IPS-18c (cell line): ENCODE results near the gene CACNA1B.
"Not testable (repeated sequence)": the region's sequence is repeated elsewhere in the genome, so short reads cannot be mapped to it uniquely, and the experiment has no call there.

ENCODE experiments used
- H3K4me3 ChIP-seq: 2 replicates; pipeline ENCODE4 v1.7.0; 2013; ENCODE audit warnings: low read depth, mild to moderate bottlenecking, low read length, moderate library complexity; ENCODE audit not compliant: insufficient read depth
- H3K9me3 ChIP-seq: one replicate; pipeline ENCODE4 v1.6.1; 2013; ENCODE audit warnings: mild to moderate bottlenecking, low read length, moderate library complexity; ENCODE audit not compliant: control insufficient read depth, insufficient read depth

CACNA1B gene

DNA sequence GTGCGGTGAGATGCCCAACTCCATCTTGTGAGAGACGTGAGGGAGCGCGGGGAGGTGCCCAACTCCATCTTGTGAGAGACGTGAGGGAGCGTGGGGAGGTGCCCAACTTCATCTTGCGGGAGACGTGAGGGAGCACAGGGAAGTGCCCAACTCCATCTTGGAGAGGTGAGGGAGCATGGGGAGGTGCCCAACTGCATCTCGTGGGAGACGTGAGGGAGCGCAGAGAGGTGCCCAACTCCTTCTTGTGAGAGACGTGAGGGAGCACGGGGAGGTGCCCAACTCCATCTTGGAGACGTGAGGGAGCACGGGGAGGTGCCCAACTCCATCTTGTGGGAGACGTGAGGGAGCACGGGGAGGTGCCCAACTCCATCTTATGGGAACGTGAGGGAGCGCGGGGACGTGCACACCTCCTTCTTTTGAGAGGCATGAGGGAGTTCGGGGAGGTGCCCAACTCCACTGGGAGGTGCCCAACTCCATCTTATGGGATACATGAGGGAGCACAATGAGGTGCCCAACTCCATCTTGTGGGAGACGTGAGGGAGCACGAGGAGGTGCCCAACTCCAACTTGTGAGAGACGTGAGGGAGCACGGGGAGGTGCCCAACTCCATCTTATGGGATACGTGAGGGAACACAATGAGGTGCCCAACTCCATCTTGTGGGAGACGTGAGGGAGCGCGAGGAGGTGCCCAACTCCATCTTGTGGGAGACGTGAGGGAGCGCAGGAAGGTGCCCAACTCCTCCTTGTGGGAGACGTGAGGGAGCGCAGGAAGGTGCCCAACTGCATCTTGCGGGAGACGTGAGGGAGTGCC, 235.4 kb downstream of the CACNA1B start:
- Histone ChIP-seq H3K4me3 (no peak overlapping the region), H3K9me3 (peaks cover 4% of the 10 kb centered on the region)

DNA sequence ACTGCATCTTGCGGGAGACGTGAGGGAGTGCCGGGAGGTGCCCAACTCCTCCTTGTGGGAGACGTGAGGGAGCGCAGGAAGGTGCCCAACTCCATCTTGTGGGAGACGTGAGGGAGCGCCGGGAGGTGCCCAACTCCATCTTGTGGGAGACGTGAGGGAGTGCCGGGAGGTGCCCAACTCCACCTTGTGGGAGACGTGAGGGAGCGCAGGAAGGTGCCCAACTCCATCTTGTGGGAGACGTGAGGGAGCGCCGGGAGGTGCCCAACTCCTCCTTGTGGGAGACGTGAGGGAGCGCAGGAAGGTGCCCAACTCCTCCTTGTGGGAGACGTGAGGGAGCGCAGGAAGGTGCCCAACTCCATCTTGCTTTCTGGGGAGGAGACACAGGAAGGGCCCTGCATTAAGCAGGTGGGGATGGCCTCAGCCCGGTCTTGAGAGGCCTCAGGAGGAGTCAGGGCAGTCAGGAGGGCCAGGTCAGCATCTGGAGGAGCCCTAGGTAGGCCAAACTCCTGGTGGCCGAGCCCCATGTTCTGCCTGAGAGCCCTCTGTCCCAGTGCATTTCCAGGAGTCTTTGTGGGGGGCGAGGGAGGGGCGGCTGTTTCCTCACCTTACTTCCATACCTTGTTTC, 236.2 kb downstream of the CACNA1B start:
- H3K4me3 ChIP-seq, H3K9me3 ChIP-seq: not testable (repeated sequence)

DNA sequence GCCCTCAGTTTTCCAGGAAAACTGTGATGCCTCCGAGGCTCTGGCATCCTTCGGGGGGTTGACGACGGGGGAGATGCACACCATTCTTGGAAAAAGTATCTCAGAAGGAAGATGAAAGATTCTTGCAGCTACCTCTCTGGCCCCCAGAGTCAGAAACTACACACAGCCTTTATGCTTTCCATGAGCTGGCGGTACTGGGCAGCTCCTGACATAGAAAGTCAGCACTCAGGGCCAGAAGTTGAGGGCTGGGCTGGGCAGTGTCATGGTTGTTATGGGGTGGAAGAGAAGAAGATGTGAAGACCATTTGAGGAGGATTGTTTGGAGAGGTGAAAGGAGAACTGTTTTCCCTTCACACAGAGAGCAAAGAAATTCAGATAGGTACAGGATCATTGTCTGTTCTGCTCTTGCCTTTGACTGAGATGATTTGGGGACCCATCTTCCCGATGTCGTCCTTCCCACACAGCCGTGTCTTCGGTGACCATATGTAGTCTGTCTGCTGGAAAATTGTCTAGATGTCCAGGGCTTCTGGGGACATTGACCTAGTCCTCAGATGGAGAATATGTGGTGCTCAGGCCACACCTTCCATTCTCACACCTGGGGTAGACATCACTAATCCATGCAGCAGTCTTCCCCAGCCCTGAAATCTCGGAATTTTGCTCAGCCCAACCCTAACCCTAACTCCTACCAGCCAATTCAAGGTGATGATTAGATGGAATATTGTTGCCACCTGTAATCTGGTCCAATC, 237.1 kb downstream of the CACNA1B start:
- Histone ChIP-seq H3K4me3 (no peak overlapping the region), H3K9me3 (peaks cover 10% of the 10 kb centered on the region)

DNA sequence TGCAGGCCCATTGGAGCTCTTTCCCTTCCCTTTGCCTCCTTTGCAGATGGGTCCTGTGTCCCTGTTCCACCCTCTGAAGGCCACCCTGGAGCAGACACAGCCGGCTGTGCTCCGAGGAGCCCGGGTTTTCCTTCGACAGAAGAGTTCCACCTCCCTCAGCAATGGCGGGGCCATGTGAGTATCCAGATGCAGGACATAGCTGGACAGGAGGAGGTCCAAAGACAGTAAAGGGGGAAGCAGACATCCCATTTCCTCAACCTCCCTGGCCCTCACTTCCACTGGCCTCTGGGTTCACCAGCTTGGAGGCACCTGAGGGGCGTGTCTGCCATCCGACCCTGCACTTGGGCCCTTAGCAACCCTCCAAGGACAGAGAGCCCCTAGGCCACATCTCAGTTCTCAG, 237.9 kb downstream of the CACNA1B start:
- H3K4me3 ChIP-seq: no peak overlapping the region
- peaks cover 15% of the 10 kb centered on the region for H3K9me3 ChIP-seq

DNA sequence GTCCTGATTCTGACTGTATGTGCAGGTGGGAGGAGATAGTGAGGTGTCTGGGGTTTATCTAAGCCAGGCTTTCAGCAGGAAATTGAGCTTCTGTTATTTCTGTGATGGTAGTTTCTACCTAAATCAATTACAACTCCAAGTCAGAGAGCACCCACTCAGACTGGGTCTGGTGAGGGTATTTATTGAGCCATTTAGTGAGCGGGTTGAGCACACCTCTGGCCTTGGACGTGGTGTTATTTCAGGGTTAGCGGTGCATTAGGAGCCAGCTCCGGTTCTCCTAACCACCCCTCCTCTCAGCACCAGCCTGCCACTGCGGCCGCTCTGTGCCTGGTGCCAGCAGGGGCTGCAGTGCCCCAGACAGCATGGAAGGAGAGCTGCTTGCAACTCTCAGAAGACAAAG, 238.9 kb downstream of the CACNA1B start:
- peaks cover 18% of the 10 kb centered on the region for H3K9me3 ChIP-seq
- no peak overlapping the region for H3K4me3 ChIP-seq

DNA sequence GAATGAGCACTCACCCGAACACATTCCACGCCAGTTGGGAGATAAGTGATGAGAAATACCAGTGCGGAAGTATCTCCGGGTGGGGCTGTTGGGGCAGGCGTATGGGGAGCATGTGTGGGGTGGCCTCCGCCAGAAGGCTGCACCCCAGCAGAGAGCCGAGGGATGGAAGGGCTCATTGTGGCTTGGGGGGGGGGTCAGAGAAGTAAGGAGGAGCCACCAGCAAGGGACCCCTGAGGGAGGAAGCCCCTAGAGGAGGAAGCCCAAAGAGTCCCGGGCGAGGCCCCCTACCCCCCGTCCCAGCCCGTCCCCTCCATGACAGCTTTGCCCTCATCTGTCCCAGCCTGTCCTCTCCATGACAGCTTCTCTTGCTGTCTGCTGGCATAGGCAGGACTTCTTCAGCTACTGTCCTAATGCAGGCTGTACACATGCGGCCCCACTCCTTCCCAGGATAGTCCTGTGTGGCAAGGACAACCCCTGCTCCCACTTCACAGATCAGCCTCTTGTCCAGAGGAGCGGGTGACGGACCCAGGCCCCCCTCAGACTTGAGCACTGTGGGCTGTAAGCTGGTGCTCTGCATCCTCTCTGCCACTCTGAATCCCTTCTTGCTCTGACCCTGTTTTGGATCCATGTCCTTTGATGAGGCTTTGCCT, 239.6 kb downstream of the CACNA1B start:
- H3K4me3 ChIP-seq: no peak overlapping the region
- peaks cover 22% of the 10 kb centered on the region for H3K9me3 ChIP-seq

DNA sequence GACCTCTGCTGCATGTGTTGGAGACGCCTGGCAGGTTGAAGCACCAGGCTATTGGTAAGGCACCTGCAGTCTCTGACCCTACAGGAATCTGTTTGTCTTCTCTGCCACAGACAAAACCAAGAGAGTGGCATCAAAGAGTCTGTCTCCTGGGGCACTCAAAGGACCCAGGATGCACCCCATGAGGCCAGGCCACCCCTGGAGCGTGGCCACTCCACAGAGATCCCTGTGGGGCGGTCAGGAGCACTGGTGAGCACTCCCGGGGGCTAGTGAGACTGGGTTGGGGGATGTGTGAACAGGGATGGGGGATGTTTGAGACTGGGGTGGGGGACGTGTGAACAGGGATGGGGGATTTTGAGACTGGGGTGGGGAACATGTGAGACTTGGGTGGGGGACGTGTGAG, 240.3 kb downstream of the CACNA1B start:
- Histone ChIP-seq H3K9me3 (peaks cover 22% of the 10 kb centered on the region), H3K4me3 (no peak overlapping the region)

DNA sequence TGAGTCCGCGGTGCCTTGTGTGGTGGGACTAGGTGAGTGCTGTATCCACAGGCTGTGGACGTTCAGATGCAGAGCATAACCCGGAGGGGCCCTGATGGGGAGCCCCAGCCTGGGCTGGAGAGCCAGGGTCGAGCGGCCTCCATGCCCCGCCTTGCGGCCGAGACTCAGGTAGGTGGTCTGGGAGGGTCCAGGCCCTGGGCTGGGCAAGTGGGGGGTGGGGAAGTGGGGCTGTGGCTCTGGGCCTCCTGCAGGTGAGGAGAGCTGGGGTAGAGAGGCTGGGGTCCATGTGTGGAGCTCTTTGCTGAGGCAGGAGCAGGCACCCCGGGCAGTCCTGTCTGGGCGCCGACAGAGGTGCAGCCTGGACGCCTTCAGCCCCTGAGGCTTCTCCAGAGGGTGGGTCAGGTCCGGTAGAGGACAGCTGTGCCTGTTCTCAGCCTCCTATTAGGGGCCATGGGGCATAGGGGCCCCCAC, 241.1 kb downstream of the CACNA1B start:
- H3K9me3 ChIP-seq: peaks cover 21% of the 10 kb centered on the region
- H3K4me3 ChIP-seq: no peak overlapping the region

DNA sequence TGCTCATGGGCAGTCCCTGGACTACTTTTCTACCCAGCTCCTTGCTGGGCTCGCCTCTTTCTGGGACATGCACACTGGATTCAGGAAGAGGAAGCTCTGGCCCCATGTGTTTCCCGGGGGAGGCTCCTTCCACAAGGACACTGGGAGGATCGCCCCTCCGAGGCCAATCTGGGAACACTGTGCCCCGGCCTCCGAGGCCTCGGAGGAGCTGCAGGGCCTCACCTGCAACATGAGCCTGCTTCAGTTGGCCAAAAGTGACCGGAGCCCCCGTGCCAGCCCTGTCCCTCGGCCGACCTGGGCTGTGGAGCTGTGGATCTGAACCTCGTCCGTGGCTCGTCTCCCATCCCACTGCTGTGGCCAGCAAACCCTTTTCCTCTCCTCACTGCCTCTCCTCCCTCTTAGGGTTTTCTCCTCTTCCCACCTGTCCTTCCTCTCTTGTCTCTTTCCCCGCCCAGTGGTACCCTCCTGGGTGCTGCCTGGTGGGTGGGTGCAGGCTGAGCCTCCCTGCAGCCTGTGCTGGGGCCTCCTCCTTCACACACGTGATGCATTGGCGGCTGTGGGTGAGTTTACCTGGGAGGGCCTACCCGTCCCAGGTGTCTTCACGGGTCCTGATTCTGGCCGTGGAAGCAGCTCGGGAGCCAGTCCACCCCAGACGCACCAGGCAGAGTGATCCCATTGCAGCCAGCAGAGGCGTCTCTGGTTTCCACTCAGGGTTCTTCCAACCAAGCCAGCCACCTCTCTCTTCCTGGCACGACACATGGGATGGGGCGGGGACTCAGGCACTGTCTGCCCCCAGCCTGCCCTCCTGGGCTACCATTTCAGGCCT, 241.8 kb downstream of the CACNA1B start:
- Histone ChIP-seq H3K9me3 (peaks cover 22% of the 10 kb centered on the region), H3K4me3 (no peak overlapping the region)

DNA sequence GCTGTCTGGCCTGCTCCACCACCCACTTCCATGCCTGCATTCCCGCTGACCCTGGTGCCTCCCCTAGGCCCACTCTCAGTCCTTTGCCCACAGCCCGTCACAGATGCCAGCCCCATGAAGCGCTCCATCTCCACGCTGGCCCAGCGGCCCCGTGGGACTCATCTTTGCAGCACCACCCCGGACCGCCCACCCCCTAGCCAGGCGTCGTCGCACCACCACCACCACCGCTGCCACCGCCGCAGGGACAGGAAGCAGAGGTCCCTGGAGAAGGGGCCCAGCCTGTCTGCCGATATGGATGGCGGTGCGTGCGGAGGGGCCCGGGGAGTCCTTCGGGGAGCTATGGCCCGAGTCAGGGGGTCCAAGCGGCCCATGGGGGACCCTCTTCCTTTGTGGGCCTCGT, 242.5 kb downstream of the CACNA1B start:
- H3K4me3 ChIP-seq: no peak overlapping the region
- H3K9me3 ChIP-seq: peaks cover 26% of the 10 kb centered on the region

DNA sequence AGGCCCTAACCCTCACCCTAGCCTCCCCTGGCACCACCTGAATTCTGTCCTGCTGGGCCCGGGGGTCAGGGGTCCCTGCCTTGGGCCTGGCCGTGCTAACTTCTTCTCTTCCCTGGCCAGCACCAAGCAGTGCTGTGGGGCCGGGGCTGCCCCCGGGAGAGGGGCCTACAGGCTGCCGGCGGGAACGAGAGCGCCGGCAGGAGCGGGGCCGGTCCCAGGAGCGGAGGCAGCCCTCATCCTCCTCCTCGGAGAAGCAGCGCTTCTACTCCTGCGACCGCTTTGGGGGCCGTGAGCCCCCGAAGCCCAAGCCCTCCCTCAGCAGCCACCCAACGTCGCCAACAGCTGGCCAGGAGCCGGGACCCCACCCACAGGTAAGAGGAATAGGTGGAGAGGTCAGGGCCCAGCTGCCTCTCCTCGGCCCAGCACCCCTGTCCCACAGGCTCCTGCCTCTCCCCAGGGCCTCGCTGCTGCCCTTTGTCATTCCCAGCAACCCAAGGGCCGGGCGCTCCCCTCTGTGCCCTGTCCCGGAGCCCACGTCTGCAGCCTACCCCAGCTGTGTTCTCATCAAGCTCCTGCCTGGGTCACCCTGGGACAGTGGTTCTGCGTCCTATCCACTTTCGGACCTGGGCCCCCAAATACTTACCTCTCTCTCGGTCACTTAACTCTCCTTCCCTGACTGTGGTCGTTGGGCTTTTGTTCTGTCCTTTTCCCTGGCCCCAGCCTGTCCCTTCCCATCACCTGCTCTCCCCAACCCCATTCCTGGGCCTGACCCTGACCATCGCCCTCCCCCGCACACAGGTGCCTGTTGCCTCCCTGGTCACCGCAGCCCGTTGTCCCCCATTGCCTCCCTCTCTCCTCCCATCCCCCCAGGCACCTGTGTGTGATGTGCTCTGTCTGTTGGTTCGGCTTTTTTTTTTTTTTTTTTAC, 243.2 kb downstream of the CACNA1B start:
- Histone ChIP-seq H3K9me3 (peaks cover 29% of the 10 kb centered on the region), H3K4me3 (no peak overlapping the region; the same call in 1 of the 2 replicates)

DNA sequence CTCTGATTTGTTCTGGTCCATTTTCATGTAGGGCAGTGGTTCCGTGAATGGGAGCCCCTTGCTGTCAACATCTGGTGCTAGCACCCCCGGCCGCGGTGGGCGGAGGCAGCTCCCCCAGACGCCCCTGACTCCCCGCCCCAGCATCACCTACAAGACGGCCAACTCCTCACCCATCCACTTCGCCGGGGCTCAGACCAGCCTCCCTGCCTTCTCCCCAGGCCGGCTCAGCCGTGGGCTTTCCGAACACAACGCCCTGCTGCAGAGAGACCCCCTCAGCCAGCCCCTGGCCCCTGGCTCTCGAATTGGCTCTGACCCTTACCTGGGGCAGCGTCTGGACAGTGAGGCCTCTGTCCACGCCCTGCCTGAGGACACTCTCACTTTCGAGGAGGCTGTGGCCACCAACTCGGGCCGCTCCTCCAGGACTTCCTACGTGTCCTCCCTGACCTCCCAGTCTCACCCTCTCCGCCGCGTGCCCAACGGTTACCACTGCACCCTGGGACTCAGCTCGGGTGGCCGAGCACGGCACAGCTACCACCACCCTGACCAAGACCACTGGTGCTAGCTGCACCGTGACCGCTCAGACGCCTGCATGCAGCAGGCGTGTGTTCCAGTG, 244.0 kb downstream of the CACNA1B start:
- Histone ChIP-seq H3K9me3 (peaks cover 32% of the 10 kb centered on the region), H3K4me3 (no peak overlapping the region)

DNA sequence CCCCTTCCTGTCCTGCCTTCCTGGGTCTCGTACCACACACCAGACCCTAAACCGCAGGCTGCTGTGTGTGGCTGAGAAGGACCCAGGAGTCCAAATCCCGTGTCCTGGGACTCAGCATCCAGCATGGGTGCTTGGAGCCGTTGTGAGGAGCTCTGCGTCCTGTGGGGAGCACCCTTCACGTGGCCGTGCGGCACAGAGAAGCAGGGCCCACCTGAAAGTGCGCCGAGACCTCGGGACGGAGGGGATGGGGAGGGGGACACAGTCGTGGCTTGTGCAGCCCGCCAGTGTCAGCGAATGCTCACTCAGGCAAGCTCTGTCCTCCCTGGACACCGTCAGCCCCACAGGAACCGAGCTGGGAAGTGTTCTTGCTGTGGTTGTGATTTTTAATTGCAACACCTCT, 244.6 kb downstream of the CACNA1B start:
- Histone ChIP-seq H3K4me3 (no peak overlapping the region), H3K9me3 (peaks cover 32% of the 10 kb centered on the region)

DNA sequence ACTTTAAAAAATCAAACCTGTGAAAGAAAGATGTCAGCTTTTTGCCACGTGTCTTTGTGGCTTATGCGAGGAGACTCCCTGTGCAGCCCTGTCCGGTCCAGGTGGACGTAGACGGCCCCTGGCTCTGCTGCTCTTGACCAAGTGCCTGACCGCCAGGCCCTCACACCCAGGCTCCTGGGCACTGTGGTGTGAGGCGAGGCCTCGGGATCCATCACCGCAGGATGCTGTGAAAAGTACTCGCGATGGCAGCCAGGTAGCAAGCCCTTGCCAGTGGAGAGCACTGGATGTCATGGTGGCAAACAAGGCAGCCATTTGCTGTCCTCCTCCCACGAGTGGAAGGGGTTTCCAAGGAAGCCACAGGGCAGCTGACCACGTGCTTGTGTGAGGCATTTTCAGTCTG, 245.1 kb downstream of the CACNA1B start:
- Histone ChIP-seq H3K4me3 (peak overlapping the region; percentile 24; the same call in 1 of the 2 replicates), H3K9me3 (peaks cover 32% of the 10 kb centered on the region)

DNA sequence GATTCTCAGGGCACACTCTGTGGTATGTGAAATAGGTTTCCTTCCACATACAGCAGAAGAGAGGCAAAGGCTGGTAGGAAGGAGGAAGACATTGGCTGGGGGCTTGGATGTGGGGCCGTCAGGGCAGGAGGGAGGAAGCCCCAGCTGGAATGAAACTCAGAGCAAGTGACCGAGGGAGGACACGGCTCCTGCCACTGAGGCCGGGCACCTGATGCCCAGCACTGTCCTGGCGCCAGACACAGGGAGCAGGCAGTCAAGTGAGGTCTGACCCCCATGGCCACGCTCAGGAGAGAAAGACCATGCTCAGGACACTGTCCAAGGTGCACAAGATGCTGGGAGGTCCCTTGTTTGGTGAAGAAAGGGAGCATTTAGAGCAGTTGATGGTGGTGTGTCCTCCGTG, 245.5 kb downstream of the CACNA1B start:
- H3K4me3 ChIP-seq: peak overlapping the region; percentile 24; the same call in 1 of the 2 replicates

More for the DNA sequence above, 245.5 kb downstream of the CACNA1B start:
- peaks cover 32% of the 10 kb centered on the region for H3K9me3 ChIP-seq
